HG03469 (cell line): ENCODE measurements around the gene SHANK2.
"Not testable (repeated sequence)": the region's sequence is repeated elsewhere in the genome, so short reads cannot be mapped to it uniquely, and the experiment has no call there.

Experiments used
- ATAC-seq: cut with Tn5 transposase; IDR thresholded peaks from one replicate; pipeline ENCODE4 v1.9.1; 2021; ENCODE audit warnings: mild to moderate bottlenecking, moderate library complexity, moderate number of reproducible peaks; ENCODE audit not compliant: unreplicated experiment

The SHANK2 gene

GRCh38 chr11:71245601-71246391 is 6.6 kb downstream of the SHANK2 start:
- no peak for ATAC-seq

- ATAC-seq = no peak
Measured at GRCh38 chr11:71244116-71244810, 8.1 kb downstream of the SHANK2 start.

DNA sequence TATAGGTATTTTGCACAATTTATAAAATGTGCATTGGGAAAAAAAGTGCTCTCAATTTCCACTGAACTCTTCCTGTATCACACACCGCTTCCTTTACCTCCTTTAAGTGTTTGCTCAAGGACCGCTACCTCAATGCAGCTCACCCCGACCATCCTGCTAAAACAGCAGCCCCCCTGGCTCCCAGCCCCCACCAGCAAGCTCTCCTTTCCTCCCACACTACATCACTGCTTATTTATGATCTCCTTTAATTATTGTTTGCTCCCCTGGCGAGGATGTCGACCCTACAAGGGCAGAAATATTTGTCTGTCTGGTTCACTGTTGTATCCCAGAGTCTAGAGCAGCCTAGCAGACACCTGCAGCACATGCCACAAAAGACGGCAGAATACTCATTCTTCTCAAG is 10.0 kb downstream of the SHANK2 start:
- no peak for ATAC-seq

DNA sequence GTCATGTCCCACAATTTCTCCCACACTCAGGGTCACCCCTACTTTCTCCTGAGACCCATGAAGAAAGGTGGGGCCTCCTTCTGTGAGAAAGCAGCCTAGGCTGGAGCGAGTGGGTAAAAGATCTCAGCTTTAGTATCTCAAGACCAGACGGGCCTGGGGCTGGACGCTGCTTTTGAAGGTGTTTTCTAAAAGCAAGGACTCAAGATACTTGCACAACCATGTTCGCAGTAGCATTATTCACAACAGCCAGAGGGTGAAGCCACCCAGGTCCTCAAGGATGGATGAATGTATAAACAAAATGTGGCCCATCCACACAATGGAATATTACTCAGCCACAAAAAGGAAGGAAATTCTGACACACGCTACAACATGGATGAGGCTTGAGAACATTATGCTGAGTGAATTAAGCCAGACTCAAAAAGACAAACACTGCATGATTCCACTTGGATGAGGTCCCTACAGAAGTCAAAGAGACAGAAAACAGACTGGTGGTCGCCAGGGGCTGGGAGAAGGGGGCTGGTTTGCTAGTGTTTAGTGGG is 10.6 kb downstream of the SHANK2 start:
- no peak for ATAC-seq

DNA sequence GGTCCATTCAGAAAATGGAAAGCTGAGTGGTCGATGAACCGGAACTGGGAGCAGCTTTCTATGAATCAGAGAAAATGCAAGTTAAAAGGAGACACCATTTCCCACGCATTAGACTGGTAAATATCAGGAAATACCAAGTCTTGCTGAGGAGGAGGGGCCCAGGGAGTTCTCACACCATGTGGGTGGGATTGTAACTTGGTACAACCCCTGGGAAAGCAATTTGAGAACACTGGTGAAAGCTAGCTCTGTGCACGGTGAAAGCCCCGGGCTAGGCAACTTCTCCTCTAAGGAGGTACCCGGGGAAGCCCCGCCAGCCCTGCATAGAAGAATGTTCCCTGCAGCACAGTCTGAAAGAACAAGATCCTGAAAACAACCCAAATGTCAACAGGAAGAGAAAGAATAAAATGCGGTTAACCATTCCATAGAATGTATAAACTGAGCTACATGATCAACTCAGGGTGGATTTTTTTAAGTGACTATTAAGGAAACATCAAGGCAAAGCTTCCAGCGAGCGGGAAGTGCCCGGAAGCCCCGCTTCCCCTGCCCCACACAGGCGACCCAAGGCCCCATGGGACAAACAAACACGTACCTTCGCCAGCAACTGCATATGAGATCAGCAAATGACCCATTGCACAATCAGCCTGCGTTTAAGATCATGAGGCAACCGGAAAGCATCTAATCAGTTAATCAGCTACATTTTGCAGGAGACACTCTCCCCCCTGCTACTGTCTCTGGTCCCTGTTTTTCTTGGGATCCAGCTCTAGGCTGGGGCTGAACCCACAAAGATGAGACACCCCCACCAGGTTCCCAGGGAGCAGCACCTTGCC is 11.3 kb downstream of the SHANK2 start:
- ATAC-seq = no peak

- no peak for ATAC-seq
Measured at GRCh38 chr11:71240061-71240690, 12.2 kb downstream of the SHANK2 start.

GRCh38 chr11:71239581-71239980 is 12.8 kb downstream of the SHANK2 start:
- ATAC-seq = no peak

DNA sequence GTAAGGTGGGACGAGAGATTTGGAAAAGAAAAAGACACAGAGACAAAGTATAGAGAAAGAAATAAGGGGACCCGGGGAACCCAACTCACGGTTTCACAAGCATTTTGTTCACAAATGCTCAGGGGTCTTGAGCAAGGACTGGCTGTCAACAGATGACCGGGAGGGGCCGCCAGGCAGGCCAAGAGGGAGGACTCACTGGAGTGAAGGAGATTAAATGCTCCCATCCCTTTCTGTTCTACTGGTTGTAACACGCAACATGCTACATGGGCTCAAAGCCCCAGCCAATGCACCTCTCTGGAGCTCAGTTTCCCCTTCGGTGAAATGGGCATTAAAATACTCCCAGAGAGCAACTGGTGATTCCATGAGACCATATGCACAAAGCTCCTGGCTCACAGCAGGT is 13.4 kb downstream of the SHANK2 start:
- no peak for ATAC-seq

DNA sequence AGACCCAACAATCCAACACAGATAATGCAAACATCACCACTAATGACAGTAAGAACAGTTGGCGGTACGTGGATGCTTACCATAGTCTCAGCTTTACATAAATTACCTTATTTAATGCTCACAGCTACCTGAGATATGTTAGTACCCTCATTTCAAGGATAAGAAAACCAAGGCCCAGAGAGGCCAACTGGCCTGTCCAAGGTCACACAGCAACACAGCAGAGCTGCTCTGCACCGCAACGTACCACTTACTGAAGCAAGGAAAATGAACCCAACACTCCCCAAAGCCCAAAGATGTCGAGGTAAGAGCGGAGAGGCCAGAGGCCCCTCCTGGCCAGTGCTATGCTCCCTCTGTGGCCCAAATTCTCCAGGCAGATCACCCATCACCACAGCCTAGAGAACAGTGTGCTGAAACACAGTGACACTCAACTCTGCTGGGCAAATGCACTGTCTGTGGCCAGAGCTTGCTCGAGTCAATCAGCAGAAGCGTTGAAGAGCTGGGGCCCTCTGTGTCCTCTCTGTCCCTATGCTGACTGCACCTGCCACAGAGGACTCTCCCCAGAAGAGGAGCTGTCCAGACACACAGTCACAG is 14.0 kb downstream of the SHANK2 start:
- no peak for ATAC-seq

DNA sequence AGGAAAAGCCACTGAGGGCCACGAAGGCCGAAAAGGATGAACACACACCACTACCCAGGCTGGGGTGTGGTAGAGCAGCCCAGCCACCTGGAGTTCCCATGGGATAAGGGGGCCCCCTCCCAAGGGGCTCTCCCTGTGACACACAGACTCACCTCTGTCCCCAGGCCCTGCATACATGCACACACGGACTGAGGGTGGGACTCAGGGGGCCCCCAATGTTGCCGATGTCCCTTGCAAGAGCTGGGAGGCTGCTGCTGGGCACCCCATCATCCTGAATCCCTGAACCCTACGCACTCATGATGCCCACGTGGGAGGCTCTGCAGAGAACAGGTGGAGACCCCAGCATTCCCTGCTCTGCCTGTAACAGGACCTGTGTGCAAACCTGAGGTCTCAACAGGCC is 14.5 kb downstream of the SHANK2 start:
- ATAC-seq = no peak

- ATAC-seq = no peak
Measured at GRCh38 chr11:71236836-71237475, 15.4 kb downstream of the SHANK2 start.

- ATAC-seq = no peak
Measured at GRCh38 chr11:71235719-71236118, 16.7 kb downstream of the SHANK2 start.

GRCh38 chr11:71233896-71234852 is 18.2 kb downstream of the SHANK2 start:
- not testable (repeated sequence) for ATAC-seq

- no peak for ATAC-seq
Measured at GRCh38 chr11:71232364-71232763, 20.0 kb downstream of the SHANK2 start.

- ATAC-seq = no peak
Measured at GRCh38 chr11:71228961-71229360, 23.4 kb downstream of the SHANK2 start.

DNA sequence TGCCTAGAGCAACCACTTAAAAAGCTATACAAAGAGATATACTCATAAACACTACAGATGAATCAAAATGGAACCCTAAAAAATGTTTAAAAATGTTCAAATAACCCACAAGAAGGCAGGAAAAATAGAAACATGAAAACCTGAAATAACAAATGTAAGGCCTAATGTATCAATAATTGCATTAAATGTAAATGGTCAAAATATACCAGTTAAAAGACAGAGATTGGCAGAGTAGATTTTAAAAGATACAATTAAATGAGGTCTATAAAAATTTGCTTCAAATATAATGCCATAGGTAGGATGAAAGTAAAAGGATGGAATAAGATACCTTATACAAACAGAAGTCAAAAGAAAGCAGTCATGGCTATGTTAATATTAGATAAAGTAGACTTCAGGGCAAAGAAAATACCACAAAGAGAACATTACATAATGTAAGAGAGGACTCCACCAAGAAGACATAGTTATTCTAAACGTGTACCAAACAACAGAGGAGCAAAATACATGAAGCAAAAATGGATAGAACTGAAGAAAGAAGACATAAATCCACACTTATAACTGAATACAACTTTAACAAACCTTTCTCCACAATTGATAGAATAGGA is 25.2 kb downstream of the SHANK2 start:
- ATAC-seq = no peak

- ATAC-seq = no peak
Measured at GRCh38 chr11:71223671-71224660, 28.4 kb downstream of the SHANK2 start.
